GM21723 (cell line): Measurements from ENCODE around the gene GPR137.
"Not testable (repeated sequence)": the region's sequence is repeated elsewhere in the genome, so short reads cannot be mapped to it uniquely, and the experiment has no call there.

Experiments
- ATAC-seq: cut with Tn5 transposase; IDR thresholded peaks from one replicate; pipeline ENCODE4 v1.9.1; 2021; ENCODE audit warnings: mild to moderate bottlenecking, moderate library complexity; ENCODE audit not compliant: unreplicated experiment

GPR137 gene

DNA sequence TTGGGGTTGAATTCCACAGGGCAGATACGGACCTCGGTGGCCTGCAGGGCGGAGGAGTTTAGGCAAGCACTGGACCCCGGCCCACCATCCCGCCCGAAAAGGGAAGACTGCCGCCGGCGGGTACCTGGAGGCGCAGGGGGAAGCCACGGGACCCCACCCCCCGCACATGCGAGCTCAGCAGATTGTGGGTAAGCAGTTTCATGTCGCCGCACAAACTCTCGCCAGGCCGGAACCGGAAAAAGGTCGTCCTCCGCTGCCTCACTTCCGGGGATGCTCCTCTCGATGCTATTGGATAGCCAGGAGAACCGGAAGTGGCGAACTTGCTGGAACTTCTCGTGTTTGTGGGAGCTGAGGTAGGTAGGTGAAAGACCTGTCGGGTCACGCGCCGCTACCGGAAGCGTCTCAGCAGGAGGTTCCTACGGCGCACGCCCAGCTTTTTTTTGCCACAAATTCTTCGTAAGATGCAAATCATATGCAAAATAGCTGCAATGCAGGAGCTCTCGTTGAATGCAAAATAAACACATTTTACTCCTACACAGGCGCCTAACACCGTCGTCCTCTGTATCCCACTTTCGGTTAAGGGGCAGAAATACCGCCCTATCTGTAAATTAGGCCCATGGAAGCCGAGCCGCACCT is 31.8 kb downstream of the GPR137 start, which contains the start of gene TRMT112:
TRMT112 (minus strand) TSS at position 235 of the 636 bp plus-strand sequence; CDS start at position 202, 33 bp downstream.
- peak; percentile 57 for ATAC-seq

DNA sequence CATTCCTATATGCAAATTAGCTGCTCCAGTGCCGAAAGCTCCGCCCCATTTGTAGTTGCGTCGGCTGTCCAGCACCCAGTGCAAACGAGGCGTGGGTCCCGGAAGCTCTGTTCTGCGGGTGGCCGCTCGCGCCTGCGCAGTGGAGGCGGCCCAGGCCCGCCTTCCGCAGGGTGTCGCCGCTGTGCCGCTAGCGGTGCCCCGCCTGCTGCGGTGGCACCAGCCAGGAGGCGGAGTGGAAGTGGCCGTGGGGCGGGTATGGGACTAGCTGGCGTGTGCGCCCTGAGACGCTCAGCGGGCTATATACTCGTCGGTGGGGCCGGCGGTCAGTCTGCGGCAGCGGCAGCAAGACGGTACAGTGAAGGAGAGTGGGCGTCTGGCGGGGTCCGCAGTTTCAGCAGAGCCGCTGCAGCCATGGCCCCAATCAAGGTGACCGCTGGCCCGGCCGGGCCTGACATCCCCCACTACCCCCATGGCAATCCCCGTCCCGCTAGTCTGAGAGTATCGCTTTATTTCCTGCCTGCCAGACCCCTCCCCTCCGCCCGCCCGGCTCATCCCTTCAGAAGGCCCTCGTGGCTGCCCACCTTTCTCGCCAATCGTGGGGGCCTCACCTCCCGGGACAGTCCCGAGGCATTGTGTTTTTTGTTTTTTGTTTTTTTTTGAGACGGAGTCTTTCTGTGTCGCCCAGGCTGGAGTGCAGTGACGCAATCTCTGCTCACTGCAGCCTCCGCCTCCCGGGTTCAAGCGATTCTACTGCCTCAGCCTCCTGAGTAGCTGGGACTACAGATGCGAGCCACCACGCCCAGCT is 32.5 kb downstream of the GPR137 start, which contains the start of gene PRDX5:
PRDX5 (plus strand) TSS at position 161 of the 805 bp plus-strand sequence; CDS start at position 256, 95 bp downstream.
- peak; percentile 65 for ATAC-seq

DNA sequence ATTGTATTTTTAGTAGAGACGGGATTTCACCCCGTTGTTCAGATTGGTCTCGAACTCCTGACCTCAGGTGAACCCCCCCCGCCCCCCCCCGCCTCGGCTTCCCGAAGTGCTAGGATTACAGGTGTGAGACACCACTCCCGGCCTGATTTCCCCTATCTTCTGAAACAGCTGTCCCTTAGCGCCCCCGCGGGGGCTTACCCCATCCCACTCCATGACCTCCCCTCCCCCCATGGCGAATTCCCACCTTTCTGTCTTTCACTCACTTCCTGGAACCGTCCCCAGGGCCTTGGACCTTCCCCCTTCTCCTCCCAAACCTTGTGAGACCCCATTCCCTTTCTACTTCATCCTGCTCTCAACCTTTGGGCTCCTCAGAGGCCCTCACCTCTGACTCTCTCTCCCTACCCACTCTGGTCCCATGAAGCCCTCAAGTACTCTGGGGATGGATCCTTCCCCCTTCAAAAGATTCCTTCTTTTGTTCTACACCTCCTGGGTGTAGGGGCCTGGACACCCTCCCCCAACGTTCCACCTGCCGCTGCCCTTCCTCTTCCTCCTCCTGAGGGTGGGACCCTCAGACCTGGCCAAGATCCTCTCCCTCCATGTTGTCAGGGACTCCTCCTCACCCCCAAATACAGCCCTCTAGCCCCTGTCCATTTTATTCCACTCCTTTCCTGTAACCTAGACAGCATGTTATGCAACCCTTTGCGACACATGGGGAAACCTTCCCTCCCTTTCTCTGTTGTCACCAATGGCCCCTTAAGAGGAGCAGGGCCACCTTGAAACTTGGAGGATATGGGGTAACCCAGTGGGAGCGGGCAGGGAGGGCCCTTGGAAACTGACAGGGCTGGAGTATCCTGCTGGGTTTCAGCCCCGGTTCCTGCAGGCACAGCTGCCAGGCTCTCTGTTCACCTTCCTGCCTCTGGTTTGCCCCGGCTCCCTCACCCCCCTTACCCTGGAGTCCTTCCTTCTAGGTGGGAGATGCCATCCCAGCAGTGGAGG is 33.4 kb downstream of the GPR137 start:
- ATAC-seq, result no peak

DNA sequence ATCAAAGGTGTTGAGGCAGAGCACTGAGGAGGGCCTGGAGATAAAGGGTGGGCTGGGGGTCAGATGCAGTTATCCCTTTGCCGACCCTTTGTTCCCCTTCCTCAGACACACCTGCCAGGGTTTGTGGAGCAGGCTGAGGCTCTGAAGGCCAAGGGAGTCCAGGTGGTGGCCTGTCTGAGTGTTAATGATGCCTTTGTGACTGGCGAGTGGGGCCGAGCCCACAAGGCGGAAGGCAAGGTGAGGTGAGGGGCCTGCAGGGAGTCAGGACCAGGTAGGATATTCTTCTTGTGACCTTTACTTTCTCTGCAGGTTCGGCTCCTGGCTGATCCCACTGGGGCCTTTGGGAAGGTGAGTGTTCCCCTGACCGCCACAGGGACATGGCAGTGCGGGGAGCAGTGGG is 34.9 kb downstream of the GPR137 start:
- no peak for ATAC-seq

DNA sequence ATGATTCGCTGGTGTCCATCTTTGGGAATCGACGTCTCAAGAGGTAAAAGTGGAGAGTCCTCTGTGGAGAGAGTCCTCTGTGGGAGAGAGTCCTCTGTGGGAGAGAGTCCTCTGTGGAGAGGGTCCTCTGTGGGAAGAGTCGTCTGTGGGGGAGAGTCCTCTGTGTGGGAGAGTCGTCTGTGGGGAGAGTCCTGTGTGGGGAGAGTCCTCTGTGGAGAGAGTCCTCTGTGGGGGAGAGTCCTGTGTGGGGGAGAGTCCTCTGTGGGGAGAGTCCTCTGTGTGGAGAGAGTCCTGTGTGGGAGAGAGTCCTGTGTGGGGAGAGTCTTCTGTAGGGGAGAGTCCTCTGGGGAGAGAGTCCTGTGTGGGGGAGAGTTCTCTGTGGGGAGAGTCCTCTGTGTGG is 35.4 kb downstream of the GPR137 start:
- no peak for ATAC-seq

DNA sequence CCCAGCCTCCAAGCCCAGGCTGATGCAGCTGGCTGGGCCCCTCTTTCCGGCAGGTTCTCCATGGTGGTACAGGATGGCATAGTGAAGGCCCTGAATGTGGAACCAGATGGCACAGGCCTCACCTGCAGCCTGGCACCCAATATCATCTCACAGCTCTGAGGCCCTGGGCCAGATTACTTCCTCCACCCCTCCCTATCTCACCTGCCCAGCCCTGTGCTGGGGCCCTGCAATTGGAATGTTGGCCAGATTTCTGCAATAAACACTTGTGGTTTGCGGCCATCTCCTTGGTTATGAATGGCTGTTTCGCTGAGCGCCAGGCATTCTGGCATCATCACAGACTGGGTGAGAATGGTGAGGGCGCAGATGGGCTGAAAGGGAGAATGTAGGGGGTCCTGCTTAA is 35.9 kb downstream of the GPR137 start:
- ATAC-seq, result no peak

DNA sequence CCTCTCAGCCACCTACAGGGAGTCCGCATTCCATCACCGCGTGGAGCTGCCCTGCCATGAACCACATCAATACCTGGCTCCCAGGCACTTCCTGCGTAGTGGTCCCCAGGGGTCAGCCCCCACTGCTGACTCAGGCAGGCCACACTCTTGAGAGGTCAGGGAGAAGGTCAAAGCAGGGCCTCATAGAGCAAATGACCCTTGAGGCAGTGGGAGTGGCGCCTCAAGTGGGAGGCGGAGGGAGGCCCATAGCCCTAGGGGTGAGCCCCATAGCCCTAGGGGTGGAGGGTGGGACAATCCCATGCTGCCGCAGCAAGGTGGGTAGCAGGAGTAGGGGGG is 37.2 kb downstream of the GPR137 start:
- no peak for ATAC-seq

DNA sequence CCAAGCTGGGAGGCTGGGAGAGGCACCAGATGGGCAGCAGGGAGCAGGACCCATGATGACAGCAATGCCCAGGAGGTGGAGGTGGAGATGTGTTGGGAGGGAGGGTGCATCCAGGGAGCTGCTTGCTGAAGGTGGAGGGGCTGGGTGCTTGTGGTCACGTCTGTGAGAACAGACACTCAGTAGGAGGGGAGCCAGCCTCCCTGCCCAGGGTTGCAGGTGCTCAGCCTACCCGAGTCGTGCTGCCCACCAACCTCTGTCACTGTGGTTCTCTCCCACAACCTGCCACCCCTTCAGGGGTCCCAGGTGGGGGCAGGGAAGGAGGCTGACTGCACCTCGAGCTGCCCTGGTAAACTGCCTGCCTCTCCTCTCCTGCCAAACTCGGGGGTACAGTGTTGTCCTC is 37.7 kb downstream of the GPR137 start:
- ATAC-seq, result no peak

DNA sequence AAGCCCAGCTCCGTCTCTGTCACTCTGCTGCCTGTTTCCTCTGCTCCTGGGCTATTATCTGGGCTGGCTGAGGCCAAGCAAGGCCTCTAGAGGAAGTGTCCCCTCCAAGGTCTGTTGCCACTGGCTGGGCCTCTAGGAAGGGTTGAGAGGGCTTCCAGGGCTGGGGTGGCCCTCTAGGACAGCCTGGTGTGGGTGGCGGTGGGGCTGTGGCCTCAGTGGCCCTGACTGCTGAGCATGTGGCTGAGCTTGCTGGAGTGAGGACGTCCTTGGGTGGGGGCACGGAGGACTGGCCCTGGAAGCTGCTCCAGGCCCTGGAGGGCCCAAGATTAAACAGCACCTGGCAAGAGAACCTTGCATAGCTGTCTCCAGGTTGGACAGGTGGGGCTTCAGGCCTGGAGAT is 38.3 kb downstream of the GPR137 start:
- not testable (repeated sequence) for ATAC-seq

DNA sequence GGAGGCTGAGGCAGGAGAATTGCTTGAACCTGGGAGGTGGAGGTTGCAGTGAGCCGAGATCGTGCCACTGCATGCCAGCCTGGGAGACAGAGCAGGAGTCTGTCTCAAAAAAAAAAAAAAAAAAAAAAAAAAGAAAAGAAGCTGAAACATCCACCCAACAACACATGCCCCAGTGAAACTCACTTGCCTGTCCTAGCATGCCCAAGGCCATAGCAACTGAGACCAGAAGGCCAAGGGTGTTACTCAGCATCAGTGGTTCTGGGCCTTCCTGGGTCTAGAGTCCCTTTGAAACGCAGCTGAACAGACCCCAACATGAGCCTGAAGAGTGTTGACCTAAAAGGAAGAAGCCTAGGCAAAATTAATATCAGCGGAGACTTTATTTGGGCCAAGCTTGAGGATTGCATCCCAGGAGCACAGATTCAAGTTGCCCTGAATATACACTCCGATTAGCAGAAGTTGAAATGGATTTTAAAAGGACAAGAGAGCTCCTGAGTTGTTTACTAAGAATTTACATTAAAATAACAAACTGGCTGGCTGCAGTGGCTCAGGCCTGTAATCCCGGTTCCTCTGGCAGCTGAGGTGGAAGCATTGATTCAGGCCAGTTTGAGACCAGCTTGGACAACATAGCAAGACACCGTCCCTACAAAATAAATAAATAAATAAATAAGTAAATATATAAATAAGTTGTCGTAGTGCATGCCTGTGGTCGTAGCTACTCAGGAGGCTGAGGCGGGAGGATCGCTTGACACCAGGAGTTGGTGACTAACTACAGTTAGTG is 39.2 kb downstream of the GPR137 start:
- ATAC-seq, result no peak

DNA sequence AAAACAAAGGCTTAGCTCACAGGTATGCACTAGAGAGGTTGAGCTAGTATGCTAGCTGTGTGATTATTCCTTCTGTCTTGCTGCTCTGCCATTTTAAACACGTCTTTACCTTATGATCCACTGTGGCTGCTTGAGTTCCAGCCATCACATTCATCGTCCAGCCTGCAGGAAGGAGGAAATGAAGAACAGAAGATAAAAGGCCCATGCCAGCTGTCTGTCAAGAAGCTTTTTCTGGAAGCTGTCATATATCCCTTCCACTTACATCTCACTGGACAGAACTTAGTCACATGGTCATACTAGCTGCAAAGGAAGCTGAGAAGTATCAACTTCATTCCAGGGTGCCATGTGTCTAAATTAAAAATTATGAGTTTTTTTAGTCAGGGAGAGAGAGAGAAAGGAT is 41.7 kb downstream of the GPR137 start:
- ATAC-seq, result no peak

DNA sequence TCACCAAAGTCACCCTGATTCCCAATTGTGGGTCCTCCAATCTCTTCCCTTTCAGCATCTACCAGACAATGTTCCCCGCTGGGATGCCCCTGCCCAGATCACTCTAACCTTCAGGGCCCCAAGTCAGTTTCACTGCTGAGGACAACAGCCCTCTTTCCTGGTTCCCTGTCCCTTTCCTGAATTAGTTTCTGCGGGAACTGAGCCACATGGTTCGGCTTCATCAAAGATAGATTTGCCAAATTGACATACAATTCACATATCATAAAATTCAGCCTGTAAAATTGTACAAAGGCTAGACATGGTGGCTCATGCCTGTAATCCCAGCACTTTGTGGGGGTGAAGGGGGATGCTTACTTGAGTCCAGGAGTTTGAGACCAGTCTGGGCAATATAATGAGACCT is 42.3 kb downstream of the GPR137 start:
- ATAC-seq, result no peak

DNA sequence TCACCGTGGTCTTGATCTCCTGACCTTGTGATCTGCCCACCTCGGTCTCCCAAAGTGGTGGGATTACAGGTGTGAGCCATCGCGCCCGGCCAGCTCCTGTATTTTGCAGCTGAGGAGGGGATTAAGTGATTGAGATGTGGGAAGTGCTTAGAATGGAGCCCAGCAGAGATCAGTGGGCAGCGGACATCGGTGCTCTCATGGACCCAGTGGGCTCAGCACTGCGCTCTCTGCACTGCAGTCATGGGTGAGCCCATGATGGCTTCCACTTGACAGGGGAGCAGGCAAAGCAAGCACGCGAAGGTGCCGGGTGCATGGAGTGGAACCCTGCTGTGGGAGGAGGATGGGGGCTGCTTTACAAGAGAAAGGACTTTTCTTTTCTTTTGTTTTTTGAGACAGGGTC is 45.2 kb downstream of the GPR137 start:
- no peak for ATAC-seq

DNA sequence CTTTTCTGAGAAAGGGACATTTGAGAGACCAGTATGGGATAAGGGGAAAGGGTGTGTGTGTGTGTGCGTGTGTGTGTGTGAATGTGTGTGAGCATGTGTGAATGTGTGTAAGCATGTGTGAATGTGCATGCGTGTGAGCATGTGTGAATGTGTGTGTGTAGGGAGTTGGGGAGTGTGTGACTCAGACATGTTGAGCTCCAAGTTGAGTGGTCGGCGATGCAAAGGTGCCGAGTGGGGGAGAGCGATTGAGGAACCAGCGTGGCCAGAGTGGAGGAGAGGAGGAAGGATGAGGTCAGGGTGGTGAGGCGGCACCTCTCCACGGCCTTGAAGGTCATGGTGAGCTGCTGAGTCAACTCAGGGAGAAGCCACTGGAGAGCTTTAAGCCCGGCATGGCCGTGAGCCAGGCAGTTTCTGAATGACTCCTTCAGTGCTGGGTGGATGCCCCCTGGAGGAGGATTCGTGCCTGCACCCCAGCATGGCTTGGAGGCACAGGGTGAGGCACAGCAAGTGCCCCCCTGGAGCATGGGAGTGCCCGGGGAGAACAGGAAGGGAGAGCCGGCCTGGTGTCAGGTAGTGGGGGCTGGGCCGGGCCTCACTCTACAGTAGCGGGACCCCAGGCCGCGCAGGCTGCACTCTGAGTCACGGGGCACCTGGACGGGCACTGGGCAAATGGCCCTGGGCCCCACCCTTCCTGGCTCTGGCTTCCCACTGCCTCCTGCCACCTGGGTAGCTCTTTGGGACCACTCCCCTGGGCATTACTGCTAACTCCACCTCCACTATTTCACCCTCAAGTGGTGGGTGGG is 46.1 kb downstream of the GPR137 start:
- ATAC-seq, result peak; percentile 57

DNA sequence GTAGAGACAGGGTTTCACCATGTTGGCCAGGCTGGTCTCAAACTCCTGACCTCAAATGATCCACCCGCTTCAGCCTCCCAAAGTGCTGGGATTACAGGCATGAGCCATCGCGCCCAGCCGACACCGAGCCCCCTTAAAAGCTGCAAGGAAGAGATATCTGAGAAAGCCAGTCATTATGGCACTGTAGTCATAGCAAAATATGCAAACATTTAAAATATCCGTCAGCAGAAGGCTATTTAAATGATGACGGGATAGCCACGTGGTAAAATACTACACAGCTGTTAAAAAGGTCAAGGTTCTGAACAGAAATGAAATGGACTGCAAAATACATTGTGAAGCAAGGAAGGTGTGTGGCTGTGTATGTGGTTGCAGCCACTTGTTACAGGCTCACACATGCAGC is 47.9 kb downstream of the GPR137 start:
- no peak for ATAC-seq

DNA sequence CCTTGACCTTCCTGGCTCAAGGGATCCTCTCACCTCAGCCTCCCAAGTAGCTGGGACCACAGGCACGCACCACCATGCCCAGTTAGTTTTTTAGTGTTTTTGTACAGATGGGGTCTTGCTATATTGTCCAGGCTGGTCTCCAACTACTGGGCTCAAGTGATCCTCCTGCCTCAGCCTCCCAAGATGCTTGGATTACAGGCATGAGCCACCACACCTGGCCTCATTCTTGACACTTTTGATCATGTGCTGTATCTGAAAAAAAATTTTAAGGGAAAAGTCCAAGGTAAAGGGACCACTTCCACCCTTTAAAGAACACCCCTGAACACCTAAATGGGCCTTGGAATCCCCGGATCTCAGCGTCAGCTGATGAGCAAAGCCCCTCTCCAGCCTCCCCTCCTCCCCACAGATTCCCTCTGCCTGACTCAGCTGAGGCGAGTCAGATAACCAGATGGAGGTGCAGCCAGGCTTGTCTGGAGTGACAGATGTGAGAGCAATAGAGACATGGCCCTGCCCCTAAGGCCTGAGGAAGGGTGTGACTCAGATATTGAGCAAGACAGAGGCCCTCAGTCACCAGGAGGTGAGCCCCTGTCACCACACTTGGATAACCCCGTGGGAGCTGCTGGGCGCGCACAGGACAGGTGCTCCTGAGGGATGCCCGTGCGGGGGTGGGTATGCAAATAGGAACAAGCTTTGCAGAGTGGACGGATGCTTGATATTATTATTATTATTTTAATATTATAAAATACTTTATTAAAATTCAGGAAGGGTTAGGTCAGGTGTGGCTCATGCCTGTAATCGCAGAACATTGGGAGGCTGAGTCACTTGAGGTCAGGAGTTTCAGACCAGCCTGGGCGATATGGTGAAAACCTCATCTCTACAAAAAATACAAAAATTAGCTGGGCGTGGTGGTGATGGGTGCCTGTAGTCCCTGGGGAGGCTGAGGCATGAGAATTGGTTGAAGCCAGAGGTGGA is 49.4 kb downstream of the GPR137 start:
- peak; percentile 75 for ATAC-seq

DNA sequence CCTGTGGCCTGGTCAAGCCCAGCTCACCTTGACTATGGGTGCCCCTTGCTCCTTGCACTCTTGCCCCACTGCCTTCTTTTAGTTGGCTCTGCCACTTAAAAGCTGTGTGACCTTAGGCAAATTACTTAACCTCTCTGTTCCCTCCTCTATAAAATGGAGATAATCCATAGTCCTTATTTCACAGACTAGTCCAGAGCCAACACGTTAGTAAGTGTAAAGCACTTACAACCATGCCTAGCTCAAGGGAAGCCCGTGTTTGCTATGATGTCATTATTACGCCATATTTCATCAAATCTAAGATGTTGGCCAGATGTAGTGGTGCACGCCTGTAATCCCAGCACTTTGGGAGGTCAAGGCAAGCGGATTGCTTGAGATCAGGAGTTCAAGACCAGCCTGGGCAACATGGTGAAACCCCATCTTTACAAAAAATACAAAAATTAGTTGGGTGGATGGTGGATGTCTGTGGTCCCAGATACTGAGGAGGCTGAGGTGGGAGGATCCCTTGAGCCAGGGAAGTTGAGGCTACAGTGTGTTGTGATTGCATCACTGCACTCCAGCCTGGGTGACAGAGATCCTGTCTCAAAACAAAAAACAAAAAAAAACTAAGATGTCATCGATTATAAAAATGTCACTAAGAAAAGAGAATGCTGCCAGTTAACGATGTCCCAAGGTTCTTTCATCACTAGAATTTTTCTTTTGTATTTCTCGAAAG is 52.0 kb downstream of the GPR137 start:
- ATAC-seq, result no peak

DNA sequence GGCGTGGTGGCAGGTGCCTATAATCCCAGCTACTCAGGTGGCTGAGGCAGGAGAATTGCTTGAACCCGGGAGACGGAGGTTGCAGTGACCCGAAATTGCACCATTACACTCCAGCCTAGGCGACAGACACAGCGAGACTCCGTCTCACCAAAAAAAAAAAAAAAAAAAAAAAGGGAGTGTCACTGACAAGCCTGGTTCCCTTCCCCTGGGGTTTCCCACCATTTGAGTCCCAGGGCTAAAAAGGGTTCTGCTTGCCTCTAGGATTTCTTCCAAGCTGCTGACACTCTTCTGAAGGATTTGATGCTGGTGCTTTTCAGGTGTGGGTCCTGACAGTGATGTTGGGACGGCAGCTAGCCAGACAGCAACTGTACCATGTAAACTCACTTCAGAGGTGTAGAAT is 53.1 kb downstream of the GPR137 start:
- no peak for ATAC-seq
